ENCODE measurements around the gene JPT2. TPM values are rescaled to one million over a fixed set of nuclear protein-coding genes. Genes with fewer than 3 reads are reported as not detected.

The JPT2 gene
- total RNA-seq, 4 donors from 2014 or later, result 20.8 to 57.5 (median 38.2) TPM

- intact Hi-C loops (cut with DNase I), result no loop called here
Observed at GRCh38 chr16:1734123-1734522, 56.0 kb downstream of the JPT2 start.

GRCh38 chr16:1734816-1735215, 56.7 kb downstream of the JPT2 start:
- H3K4me1 ChIP-seq, result no peaks in the 10 kb centered on the region
- TF ChIP-seq POLR2A (IDR thresholded peaks at IDR 0.05; ENCODE audit: low read depth) (no peak), CTCF (IDR thresholded peaks at IDR 0.05) (no peak), POLR2AphosphoS5 (IDR thresholded peaks at IDR 0.05) (no peak), EP300 (IDR thresholded peaks at IDR 0.05) (no peak)
- intact Hi-C loops (cut with DNase I), result no loop called here
- no peak overlapping the region for H3K27ac ChIP-seq (replicated peaks in 1 of 4)
- no peak overlapping the region for H3K4me3 ChIP-seq
- peaks cover 20 to 52% (median 48%) of the 10 kb centered on the region in 4 donors for H3K36me3 ChIP-seq
- 98% methylated on average over 18 of the region's 22 CpGs for WGBS
- H3K9me3 ChIP-seq, result no peaks in the 10 kb centered on the region
- H3K27me3 ChIP-seq, result no peaks in the 10 kb centered on the region
- no peak for DNase-seq (ENCODE audit: extremely low spot score)

More at GRCh38 chr16:1734123-1734522, 56.0 kb downstream of the JPT2 start:
- H3K4me1 ChIP-seq, result no peaks in the 10 kb centered on the region
- H3K27ac ChIP-seq (replicated peaks in 1 of 4), result no peak overlapping the region
- peaks cover 27 to 59% (median 55%) of the 10 kb centered on the region in 4 donors for H3K36me3 ChIP-seq
- no peak for TF ChIP-seq POLR2A (IDR thresholded peaks at IDR 0.05; ENCODE audit: low read depth)
- no peak for TF ChIP-seq EP300 (IDR thresholded peaks at IDR 0.05)
- TF ChIP-seq POLR2AphosphoS5 (IDR thresholded peaks at IDR 0.05), result no peak
- TF ChIP-seq CTCF (IDR thresholded peaks at IDR 0.05), result no peak
- no peak for DNase-seq (ENCODE audit: extremely low spot score)
- H3K27me3 ChIP-seq, result no peaks in the 10 kb centered on the region
- WGBS, result no CpG with 5 or more reads among the region's 22 CpGs
- no peaks in the 10 kb centered on the region for H3K9me3 ChIP-seq
- H3K4me3 ChIP-seq, result no peak overlapping the region

- DNase-seq (ENCODE audit: extremely low spot score), result no peak
- Histone ChIP-seq H3K9me3 (no peaks in the 10 kb centered on the region), H3K4me1 (no peaks in the 10 kb centered on the region), H3K27me3 (no peaks in the 10 kb centered on the region), H3K4me3 (no peak overlapping the region), H3K27ac (replicated peaks in 1 of 4) (no peak overlapping the region), H3K36me3 (peaks cover 6 to 48% (median 41%) of the 10 kb centered on the region in 4 donors)
- TF ChIP-seq CTCF (IDR thresholded peaks at IDR 0.05) (no peak), POLR2A (IDR thresholded peaks at IDR 0.05; ENCODE audit: low read depth) (no peak), POLR2AphosphoS5 (IDR thresholded peaks at IDR 0.05) (no peak), EP300 (IDR thresholded peaks at IDR 0.05) (no peak)
- WGBS, result 94% methylated on average over 33 of the region's 33 CpGs
- intact Hi-C loops (cut with DNase I), result no loop called here
Observed at GRCh38 chr16:1740234-1740633, 62.2 kb downstream of the JPT2 start.

GRCh38 chr16:1740781-1741490, 62.9 kb downstream of the JPT2 start:
- H3K4me3 ChIP-seq, result no peak overlapping the region
- no peaks in the 10 kb centered on the region for H3K9me3 ChIP-seq
- H3K4me1 ChIP-seq, result no peaks in the 10 kb centered on the region
- no peak for DNase-seq (ENCODE audit: extremely low spot score)
- no peaks in the 10 kb centered on the region for H3K27me3 ChIP-seq
- 91% methylated on average over 18 of the region's 30 CpGs for WGBS
- no peak for TF ChIP-seq EP300 (IDR thresholded peaks at IDR 0.05)
- peaks cover 6 to 55% (median 48%) of the 10 kb centered on the region in 4 donors for H3K36me3 ChIP-seq
- intact Hi-C loops (cut with DNase I), result no loop called here
- H3K27ac ChIP-seq (replicated peaks in 1 of 4), result no peak overlapping the region

GRCh38 chr16:1741553-1742165, 63.6 kb downstream of the JPT2 start:
- Histone ChIP-seq H3K4me1 (no peaks in the 10 kb centered on the region), H3K27me3 (no peaks in the 10 kb centered on the region), H3K27ac (replicated peaks in 1 of 4) (no peak overlapping the region), H3K4me3 (no peak overlapping the region), H3K9me3 (no peaks in the 10 kb centered on the region), H3K36me3 (peaks cover 6 to 62% (median 55%) of the 10 kb centered on the region in 4 donors)
- no peak for DNase-seq (ENCODE audit: extremely low spot score)
- intact Hi-C loops (cut with DNase I), result no loop called here
- 92% methylated on average over 14 of the region's 19 CpGs for WGBS
- TF ChIP-seq CTCF (IDR thresholded peaks at IDR 0.05) (no peak), EP300 (IDR thresholded peaks at IDR 0.05) (no peak), POLR2AphosphoS5 (IDR thresholded peaks at IDR 0.05) (no peak), POLR2A (IDR thresholded peaks at IDR 0.05; ENCODE audit: low read depth) (no peak)

Data from esophagus muscularis mucosa (tissue), 4 donors.